Measurements from ENCODE around the gene ZNF8.
"Not testable (repeated sequence)": the region's sequence is repeated elsewhere in the genome, so short reads cannot be mapped to it uniquely, and the experiment has no call there.

DNA sequence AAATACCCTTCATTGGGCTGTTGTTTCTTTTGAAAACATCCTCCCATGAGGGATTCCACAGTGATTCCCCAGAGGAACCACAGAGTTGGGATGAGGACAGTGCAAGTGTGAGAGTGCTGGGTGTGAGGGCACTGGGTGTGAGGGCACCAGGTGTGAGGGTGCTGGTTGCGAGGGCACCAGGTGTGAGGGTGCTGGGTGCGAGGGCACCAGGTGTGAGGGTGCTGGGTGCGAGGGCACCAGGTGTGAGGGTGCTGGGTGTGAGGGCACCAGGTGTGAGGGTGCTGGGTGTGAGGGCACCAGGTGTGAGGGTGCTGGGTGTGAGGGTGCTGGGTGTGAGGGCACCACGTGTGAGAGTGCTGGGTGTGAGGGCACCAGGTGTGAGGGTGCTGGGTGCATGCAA lies 20.5 kb upstream of the ZNF8 start:
- TF ChIP-seq EZH2 (IDR thresholded peaks at IDR 0.05; ENCODE audit: low read depth); CTCF (conservative IDR thresholded peaks at IDR 0.05): not testable (repeated sequence)

All from PC-9 (cell line).